K562 (cell line): ENCODE data around the gene PTBP3. TPM values are rescaled to one million over a fixed set of nuclear protein-coding genes. Genes with fewer than 3 reads are reported as not detected.
A peak's percentile ranks its signal among the peaks of the same experiment; 100 is the strongest.

Source experiments
- MAFG ChIP-seq: fragments of 450-650 bp; conservative IDR thresholded peaks from 2 replicates; pipeline ENCODE4 v1.6.1; 2016; ENCODE audit warnings: missing genetic modification characterization, missing compliant biosample characterization
- polyA plus RNA-seq, 8 experiments: library from polyadenylated mRNA; depleted of rRNA in 4 of 8; stranded (reverse) in 5 of 8; unstranded in 3 of 8; fragments of >200 nt; fragmentation: Nextera tagmentation in 2 of 8; fragmentation: Illumina TruSeq in 1 of 8; extraction: Ambion mirVana in 2 of 8; extraction: Trizol in 1 of 8; gene quantifications; 2 replicates each; pipeline versions ENCODE4 v1.2.1 to v1.2.3, GENCODE V29; 2011 to 2014; ENCODE audit warnings: inconsistent platforms in 1 of 8, missing spikeins in 1 of 8
- total RNA-seq, 7 experiments: library from RNA; depleted of rRNA in 6 of 7; stranded (reverse); fragments of >200 nt in 6 of 7; fragmentation: Illumina TruSeq in 2 of 7; extraction: Trizol in 2 of 7; gene quantifications; 2 replicates each; pipeline versions ENCODE4 v1.2.1 to v1.2.3, GENCODE V29; 2011 to 2021; ENCODE audit warnings: low replicate concordance in 1 of 7
- TF ChIP-seq, protein P1 (sequence below), 3 experiments: fragments of 200-800 bp in 1 of 3; fragments of 250-450 bp in 1 of 3; fragments of 450-650 bp in 1 of 3; sonication (Bioruptor Pico) in 1 of 3; sonication (Bioruptor generic) in 1 of 3; formaldehyde crosslinking in 1 of 3; IDR thresholded peaks; 2 replicates each; pipeline versions ENCODE4 v1.6.1 to v1.8.0; 2016 to 2022; ENCODE audit warnings: mild to moderate bottlenecking in 2 of 3, missing genetic modification characterization in 2 of 3, missing compliant biosample characterization in 1 of 3, moderate library complexity in 1 of 3
- TF ChIP-seq, protein P2 (sequence below), 2 experiments: fragments of 450-650 bp; formaldehyde crosslinking in 1 of 2; IDR thresholded peaks; 2 replicates each; pipeline versions ENCODE4 v1.4.0 to v1.6.1; 2014 to 2020; ENCODE audit warnings: mild to moderate bottlenecking in 2 of 2, borderline replicate concordance in 1 of 2, low read depth in 1 of 2

Gene PTBP3
- total and polyA plus RNA-seq, 9 of the 15 experiments (the other 6 are each of a cell fraction or from before 2014, with no cell fraction given) = 22.4 to 132 (median 68.0) TPM

DNA sequence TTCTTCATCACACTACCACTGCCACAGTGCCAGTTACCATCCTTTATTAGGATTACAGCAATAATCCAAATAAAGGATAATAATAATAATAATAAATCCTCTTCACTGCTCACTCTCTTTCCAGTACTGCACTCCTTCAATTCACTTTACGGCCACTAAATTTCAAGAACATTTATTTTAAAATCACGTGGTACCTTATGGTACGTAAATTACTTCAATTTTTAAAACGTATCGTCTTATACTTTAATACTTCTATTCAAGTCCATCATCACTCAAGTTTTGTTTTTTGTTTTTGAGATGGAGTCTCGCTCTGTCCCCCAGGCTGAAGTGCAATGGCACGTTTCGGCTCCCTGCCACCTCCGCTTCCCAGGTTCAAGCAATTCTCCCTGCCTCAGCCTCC, 36.5 kb downstream of the PTBP3 start (continued):
- TF ChIP-seq, protein P1, sequence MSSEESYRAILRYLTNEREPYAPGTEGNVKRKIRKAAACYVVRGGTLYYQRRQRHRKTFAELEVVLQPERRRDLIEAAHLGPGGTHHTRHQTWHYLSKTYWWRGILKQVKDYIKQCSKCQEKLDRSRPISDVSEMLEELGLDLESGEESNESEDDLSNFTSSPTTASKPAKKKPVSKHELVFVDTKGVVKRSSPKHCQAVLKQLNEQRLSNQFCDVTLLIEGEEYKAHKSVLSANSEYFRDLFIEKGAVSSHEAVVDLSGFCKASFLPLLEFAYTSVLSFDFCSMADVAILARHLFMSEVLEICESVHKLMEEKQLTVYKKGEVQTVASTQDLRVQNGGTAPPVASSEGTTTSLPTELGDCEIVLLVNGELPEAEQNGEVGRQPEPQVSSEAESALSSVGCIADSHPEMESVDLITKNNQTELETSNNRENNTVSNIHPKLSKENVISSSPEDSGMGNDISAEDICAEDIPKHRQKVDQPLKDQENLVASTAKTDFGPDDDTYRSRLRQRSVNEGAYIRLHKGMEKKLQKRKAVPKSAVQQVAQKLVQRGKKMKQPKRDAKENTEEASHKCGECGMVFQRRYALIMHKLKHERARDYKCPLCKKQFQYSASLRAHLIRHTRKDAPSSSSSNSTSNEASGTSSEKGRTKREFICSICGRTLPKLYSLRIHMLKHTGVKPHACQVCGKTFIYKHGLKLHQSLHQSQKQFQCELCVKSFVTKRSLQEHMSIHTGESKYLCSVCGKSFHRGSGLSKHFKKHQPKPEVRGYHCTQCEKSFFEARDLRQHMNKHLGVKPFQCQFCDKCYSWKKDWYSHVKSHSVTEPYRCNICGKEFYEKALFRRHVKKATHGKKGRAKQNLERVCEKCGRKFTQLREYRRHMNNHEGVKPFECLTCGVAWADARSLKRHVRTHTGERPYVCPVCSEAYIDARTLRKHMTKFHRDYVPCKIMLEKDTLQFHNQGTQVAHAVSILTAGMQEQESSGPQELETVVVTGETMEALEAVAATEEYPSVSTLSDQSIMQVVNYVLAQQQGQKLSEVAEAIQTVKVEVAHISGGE (CRISPR knock-in tag; IDR thresholded peaks at IDR 0.05) = peak in 1 of 3 experiments; percentile 62; a peak in 1 of 6 replicates
- TF ChIP-seq MAFG (tag) = no peak
- TF ChIP-seq, protein P2, sequence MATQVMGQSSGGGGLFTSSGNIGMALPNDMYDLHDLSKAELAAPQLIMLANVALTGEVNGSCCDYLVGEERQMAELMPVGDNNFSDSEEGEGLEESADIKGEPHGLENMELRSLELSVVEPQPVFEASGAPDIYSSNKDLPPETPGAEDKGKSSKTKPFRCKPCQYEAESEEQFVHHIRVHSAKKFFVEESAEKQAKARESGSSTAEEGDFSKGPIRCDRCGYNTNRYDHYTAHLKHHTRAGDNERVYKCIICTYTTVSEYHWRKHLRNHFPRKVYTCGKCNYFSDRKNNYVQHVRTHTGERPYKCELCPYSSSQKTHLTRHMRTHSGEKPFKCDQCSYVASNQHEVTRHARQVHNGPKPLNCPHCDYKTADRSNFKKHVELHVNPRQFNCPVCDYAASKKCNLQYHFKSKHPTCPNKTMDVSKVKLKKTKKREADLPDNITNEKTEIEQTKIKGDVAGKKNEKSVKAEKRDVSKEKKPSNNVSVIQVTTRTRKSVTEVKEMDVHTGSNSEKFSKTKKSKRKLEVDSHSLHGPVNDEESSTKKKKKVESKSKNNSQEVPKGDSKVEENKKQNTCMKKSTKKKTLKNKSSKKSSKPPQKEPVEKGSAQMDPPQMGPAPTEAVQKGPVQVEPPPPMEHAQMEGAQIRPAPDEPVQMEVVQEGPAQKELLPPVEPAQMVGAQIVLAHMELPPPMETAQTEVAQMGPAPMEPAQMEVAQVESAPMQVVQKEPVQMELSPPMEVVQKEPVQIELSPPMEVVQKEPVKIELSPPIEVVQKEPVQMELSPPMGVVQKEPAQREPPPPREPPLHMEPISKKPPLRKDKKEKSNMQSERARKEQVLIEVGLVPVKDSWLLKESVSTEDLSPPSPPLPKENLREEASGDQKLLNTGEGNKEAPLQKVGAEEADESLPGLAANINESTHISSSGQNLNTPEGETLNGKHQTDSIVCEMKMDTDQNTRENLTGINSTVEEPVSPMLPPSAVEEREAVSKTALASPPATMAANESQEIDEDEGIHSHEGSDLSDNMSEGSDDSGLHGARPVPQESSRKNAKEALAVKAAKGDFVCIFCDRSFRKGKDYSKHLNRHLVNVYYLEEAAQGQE (IDR thresholded peaks at IDR 0.05; ENCODE audit: borderline replicate concordance) = no peak
- TF ChIP-seq, protein P2 (CRISPR knock-in tag; IDR thresholded peaks at IDR 0.05; ENCODE audit: low read depth) = no peak
- TF ChIP-seq, all 486 proteins: peak for 8
